ENCODE measurements around the gene VWA5A. TPM values are rescaled to one million over a fixed set of nuclear protein-coding genes. Genes with fewer than 3 reads are reported as not detected.
A peak's percentile ranks its signal among the peaks of the same experiment; 100 is the strongest.

Gene VWA5A
- total RNA-seq, 3 donors from 2014 or later = 41.2 to 97.3 (median 55.8) TPM

DNA sequence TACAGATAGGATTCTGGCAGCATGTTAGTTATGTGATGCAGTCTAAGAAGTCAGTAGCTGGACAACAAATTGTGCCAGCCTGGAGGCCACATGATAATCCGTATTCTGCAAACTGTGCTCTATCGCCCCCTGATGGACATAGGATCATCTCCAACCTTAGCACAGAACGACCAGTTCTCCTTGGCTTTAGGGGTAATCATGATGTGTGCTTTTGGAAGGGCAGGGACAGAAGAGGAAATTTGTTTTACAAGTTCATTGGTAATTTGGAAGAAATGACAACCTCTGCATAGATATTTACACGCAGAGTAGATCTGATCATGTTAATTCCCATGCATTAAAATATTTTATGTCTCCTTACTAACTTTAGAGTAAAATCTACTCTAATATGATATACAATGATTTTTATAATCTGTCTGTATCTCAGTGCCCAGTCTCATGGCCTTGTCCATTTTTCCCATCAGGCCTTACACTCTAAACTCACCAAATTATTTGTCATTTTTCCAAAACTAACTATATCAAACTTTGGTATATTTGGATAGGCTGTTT is 80.0 kb downstream of the VWA5A start:
- ATAC-seq (peak; percentile 94), DNase-seq (peak in 2 of 3 donors; percentile 20 to 82)
- intact Hi-C loops (cut with DNase I, micrococcal nuclease) = no loop called here
- Histone ChIP-seq H3K36me3 (ENCODE audit: low read depth) (no peaks in the 10 kb centered on the region), H3K4me1 (ENCODE audit: low read depth) (no peaks in the 10 kb centered on the region), H3K4me3 (no peak overlapping the region), H3K9me3 (no peaks in the 10 kb centered on the region)
- TF ChIP-seq, protein P1, sequence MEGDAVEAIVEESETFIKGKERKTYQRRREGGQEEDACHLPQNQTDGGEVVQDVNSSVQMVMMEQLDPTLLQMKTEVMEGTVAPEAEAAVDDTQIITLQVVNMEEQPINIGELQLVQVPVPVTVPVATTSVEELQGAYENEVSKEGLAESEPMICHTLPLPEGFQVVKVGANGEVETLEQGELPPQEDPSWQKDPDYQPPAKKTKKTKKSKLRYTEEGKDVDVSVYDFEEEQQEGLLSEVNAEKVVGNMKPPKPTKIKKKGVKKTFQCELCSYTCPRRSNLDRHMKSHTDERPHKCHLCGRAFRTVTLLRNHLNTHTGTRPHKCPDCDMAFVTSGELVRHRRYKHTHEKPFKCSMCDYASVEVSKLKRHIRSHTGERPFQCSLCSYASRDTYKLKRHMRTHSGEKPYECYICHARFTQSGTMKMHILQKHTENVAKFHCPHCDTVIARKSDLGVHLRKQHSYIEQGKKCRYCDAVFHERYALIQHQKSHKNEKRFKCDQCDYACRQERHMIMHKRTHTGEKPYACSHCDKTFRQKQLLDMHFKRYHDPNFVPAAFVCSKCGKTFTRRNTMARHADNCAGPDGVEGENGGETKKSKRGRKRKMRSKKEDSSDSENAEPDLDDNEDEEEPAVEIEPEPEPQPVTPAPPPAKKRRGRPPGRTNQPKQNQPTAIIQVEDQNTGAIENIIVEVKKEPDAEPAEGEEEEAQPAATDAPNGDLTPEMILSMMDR (IDR thresholded peaks at IDR 0.05) = peak; percentile 69

Other genes starting within 250 kb of the VWA5A start
- gene TMEM225, start 229.8 kb upstream of the VWA5A start, total RNA-seq = not detected
- gene OR8D4, start 213.3 kb upstream of the VWA5A start, total RNA-seq = 1 to 10 TPM in 1 of 3 donors, under 1 TPM in 1, not detected in 1; 0.87 to 1.3 TPM
- 1 to 10 TPM in 2 of 3 donors, not detected in 1; 2.1 to 2.2 TPM for gene OR4D5, start 175.8 kb upstream of the VWA5A start, total RNA-seq
- gene OR6T1, start 171.6 kb upstream of the VWA5A start, total RNA-seq = not detected
- not detected for gene OR10S1, start 137.7 kb upstream of the VWA5A start, total RNA-seq
- gene OR10G6, start 120.3 kb upstream of the VWA5A start, total RNA-seq = not detected
- under 1 TPM in 2 of 3 donors, not detected in 1; 0.41 to 0.55 TPM for gene OR10G4, start 102.5 kb upstream of the VWA5A start, total RNA-seq
- gene OR10G9, start 92.4 kb upstream of the VWA5A start, total RNA-seq = under 1 TPM in 2 of 3 donors, not detected in 1; 0.46 to 0.49 TPM
- under 1 TPM in 1 of 3 donors, not detected in 2; 0.46 TPM for gene OR10G8, start 88.7 kb upstream of the VWA5A start, total RNA-seq
- not detected for gene OR10G7, start 74.1 kb upstream of the VWA5A start, total RNA-seq
- not detected for gene OR10D3, start 67.9 kb downstream of the VWA5A start, total RNA-seq
- gene OR8G1, start 125.6 kb downstream of the VWA5A start, total RNA-seq = not detected
- not detected for gene OR8G5, start 140.9 kb downstream of the VWA5A start, total RNA-seq
- gene OR8D1, start 198.5 kb downstream of the VWA5A start, total RNA-seq = under 1 TPM in 1 of 3 donors, not detected in 2; 0.29 TPM
- not detected for gene OR8D2, start 204.7 kb downstream of the VWA5A start, total RNA-seq